ENCODE data around the gene PCARE.

The PCARE gene

GRCh38 chr2:29075894-29076705 is 1.8 kb upstream of the PCARE start (continued):
- TF ChIP-seq, protein P1, sequence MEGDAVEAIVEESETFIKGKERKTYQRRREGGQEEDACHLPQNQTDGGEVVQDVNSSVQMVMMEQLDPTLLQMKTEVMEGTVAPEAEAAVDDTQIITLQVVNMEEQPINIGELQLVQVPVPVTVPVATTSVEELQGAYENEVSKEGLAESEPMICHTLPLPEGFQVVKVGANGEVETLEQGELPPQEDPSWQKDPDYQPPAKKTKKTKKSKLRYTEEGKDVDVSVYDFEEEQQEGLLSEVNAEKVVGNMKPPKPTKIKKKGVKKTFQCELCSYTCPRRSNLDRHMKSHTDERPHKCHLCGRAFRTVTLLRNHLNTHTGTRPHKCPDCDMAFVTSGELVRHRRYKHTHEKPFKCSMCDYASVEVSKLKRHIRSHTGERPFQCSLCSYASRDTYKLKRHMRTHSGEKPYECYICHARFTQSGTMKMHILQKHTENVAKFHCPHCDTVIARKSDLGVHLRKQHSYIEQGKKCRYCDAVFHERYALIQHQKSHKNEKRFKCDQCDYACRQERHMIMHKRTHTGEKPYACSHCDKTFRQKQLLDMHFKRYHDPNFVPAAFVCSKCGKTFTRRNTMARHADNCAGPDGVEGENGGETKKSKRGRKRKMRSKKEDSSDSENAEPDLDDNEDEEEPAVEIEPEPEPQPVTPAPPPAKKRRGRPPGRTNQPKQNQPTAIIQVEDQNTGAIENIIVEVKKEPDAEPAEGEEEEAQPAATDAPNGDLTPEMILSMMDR (tag by site-specific recombination; IDR thresholded peaks at IDR 0.05), result no peak
- TF ChIP-seq, protein P2, sequence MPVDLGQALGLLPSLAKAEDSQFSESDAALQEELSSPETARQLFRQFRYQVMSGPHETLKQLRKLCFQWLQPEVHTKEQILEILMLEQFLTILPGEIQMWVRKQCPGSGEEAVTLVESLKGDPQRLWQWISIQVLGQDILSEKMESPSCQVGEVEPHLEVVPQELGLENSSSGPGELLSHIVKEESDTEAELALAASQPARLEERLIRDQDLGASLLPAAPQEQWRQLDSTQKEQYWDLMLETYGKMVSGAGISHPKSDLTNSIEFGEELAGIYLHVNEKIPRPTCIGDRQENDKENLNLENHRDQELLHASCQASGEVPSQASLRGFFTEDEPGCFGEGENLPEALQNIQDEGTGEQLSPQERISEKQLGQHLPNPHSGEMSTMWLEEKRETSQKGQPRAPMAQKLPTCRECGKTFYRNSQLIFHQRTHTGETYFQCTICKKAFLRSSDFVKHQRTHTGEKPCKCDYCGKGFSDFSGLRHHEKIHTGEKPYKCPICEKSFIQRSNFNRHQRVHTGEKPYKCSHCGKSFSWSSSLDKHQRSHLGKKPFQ (tag by site-specific recombination; IDR thresholded peaks at IDR 0.05), result no peak
- no peak for TF ChIP-seq ZNF518A (tag by site-specific recombination; conservative IDR thresholded peaks at IDR 0.05; ENCODE audit: low read depth)
- TF ChIP-seq, protein P3, sequence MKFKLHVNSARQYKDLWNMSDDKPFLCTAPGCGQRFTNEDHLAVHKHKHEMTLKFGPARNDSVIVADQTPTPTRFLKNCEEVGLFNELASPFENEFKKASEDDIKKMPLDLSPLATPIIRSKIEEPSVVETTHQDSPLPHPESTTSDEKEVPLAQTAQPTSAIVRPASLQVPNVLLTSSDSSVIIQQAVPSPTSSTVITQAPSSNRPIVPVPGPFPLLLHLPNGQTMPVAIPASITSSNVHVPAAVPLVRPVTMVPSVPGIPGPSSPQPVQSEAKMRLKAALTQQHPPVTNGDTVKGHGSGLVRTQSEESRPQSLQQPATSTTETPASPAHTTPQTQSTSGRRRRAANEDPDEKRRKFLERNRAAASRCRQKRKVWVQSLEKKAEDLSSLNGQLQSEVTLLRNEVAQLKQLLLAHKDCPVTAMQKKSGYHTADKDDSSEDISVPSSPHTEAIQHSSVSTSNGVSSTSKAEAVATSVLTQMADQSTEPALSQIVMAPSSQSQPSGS (tag by site-specific recombination; IDR thresholded peaks at IDR 0.05; ENCODE audit: low read depth), result no peak
- no peak for TF ChIP-seq OSR2 (tag by site-specific recombination; IDR thresholded peaks at IDR 0.05)
- TF ChIP-seq PRDM2 (tag by site-specific recombination; IDR thresholded peaks at IDR 0.05; ENCODE audit: borderline replicate concordance), result no peak
- TF ChIP-seq RBAK (tag by site-specific recombination; IDR thresholded peaks at IDR 0.05), result no peak
- no peak for TF ChIP-seq SCRT1 (tag by site-specific recombination; IDR thresholded peaks at IDR 0.05; ENCODE audit: borderline replicate concordance)
- TF ChIP-seq ZBTB7A (tag by site-specific recombination; IDR thresholded peaks at IDR 0.05; ENCODE audit: low read depth), result no peak
- TF ChIP-seq TRIM28 (IDR thresholded peaks at IDR 0.05; ENCODE audit: borderline replicate concordance, low read length), result no peak
- no peak for TF ChIP-seq GFI1B (tag by site-specific recombination; IDR thresholded peaks at IDR 0.05)

Data from HEK293 (cell line).